Stimulated activated CD8-positive, alpha-beta memory T cell treated with anti-CD3 and anti-CD28 coated beads, Interleukin-12 subunit alpha, Interleukin-12 subunit beta, amount 100 ng/mL, for 24 hours (primary cell): Measurements from ENCODE around the gene IL24.

Experiments
- DNase-seq: peaks from one replicate; pipeline ENCODE4 v3.0.0-alpha.2; 2020; ENCODE audit errors: extremely low read depth

Gene IL24

DNA sequence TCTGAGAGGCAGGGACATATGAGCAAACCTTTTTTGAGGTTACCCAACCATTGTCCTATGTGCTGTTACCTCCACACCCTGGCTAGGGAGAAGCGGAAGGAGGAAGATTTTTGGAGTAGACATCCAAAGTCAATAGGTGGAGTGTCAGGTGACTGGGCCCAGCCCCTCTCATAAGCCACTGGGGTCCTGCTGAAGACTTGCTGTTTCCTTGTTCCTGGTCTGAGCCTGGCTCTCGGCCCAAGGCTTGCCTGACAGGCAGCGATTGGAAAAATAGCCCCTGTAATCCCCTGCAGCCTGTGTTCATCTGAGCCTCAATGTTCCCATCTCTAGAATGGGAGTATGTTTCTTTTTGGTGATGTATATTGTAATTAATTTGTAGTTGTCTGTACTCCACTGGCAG lies 55.9 kb downstream of the IL24 start:
- no peak for DNase-seq

DNA sequence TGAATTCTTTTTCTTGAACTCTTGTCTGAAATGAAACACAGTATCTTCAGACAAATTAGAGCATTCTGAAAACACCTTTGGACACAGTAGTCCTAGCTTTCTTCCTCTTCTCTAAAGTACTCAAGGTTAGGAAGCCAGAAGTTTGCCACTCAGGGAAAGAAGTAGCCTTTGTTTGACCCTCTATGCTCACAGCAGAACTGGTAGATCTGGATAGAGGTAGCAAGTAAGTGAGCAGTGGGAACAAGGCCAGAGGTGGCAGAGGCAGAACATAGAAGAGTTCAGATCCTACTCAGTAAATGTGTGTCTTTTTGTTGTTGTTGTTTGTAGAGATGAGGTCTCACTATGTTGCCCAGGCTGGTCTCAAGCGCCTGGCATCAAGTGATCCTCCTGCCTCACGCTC lies 56.4 kb downstream of the IL24 start:
- DNase-seq = no peak
